HCT116 (cell line): ENCODE results near the gene TLX2.

Source experiments
- ATF3 ChIP-seq: IDR thresholded peaks from 2 replicates; pipeline ENCODE4 v1.6.1; 2012
- CTCF ChIP-seq, 3 experiments: fragments of 200-600 bp in 1 of 3; sonication (generic) in 1 of 3; IDR thresholded peaks in 2 of 3; conservative IDR thresholded peaks in 1 of 3; 2 replicates each; pipeline ENCODE4 v1.5.1; 2012 to 2017; ENCODE audit warnings: low read depth in 2 of 3, low read length in 2 of 3, antibody characterized with exemption in 1 of 3, borderline replicate concordance in 1 of 3, control low read depth in 1 of 3, mild to moderate bottlenecking in 1 of 3, mixed read lengths in 1 of 3, mixed run types in 1 of 3, moderate library complexity in 1 of 3; ENCODE audit not compliant: insufficient read depth in 1 of 3
- EGR1 ChIP-seq: IDR thresholded peaks from 2 replicates; pipeline ENCODE4 v1.6.1; 2012; ENCODE audit warnings: low read depth
- JUND ChIP-seq: IDR thresholded peaks from 2 replicates; pipeline ENCODE4 v1.6.1; 2012
- POLR2A ChIP-seq: IDR thresholded peaks from 2 replicates; pipeline ENCODE4 v1.7.0; 2011; ENCODE audit warnings: borderline replicate concordance; ENCODE audit not compliant: insufficient read depth, insufficient read length; ENCODE audit errors: extremely low read depth
- POLR2AphosphoS5 ChIP-seq: IDR thresholded peaks from 2 replicates; pipeline ENCODE4 v1.6.1; 2011; ENCODE audit warnings: mild to moderate bottlenecking, low read depth, low read length, moderate library complexity
- RAD21 ChIP-seq: IDR thresholded peaks from 2 replicates; pipeline ENCODE4 v1.6.1; 2012; ENCODE audit warnings: low read depth, mild to moderate bottlenecking
- SIN3A ChIP-seq: IDR thresholded peaks from 2 replicates; pipeline ENCODE4 v1.6.1; 2012; ENCODE audit warnings: low read depth
- YY1 ChIP-seq: IDR thresholded peaks from 2 replicates; pipeline ENCODE4 v1.6.1; 2011; ENCODE audit warnings: low read length, low read depth, moderate library complexity, mild to moderate bottlenecking; ENCODE audit not compliant: insufficient replicate concordance; ENCODE audit errors: extremely low read depth
- ZFX ChIP-seq: fragments of 450-650 bp; IDR thresholded peaks from 2 replicates; pipeline ENCODE4 v1.6.1; 2017
- ZNF274 ChIP-seq: fragments of 200-500 bp; sonication (Bioruptor generic); IDR thresholded peaks from 2 replicates; pipeline ENCODE4 v1.6.1; 2014; ENCODE audit warnings: mild to moderate bottlenecking, low read depth, low read length, inconsistent platforms

GRCh38 chr2:74524955-74525716 lies 10.9 kb downstream of the TLX2 start:
- no peak for TF ChIP-seq POLR2A
- TF ChIP-seq CTCF (IDR thresholded peaks at IDR 0.05 in 2 of 3, conservative IDR thresholded peaks at IDR 0.05 in 1 of 3; ENCODE audit: borderline replicate concordance in 1 of 3, insufficient read depth in 1 of 3, low read depth in 2 of 3, low read length in 2 of 3) = no peak
- no peak for TF ChIP-seq ZFX
- TF ChIP-seq RAD21 = no peak
- TF ChIP-seq SIN3A = no peak
- TF ChIP-seq POLR2AphosphoS5 = no peak
- no peak for TF ChIP-seq JUND
- no peak for TF ChIP-seq ATF3
- TF ChIP-seq YY1 = no peak
- no peak for TF ChIP-seq ZNF274
- no peak for TF ChIP-seq EGR1
